Loucy (cell line): Measurements from ENCODE around the gene CRHR1.

ENCODE experiments used
- CTCF ChIP-seq: fragments of 200-600 bp; sonication (generic); conservative IDR thresholded peaks from 2 replicates; pipeline ENCODE4 v1.5.1; 2014; ENCODE audit warnings: mild to moderate bottlenecking, antibody characterized with exemption, low read length
- EZH2phosphoT487 ChIP-seq: fragments of 200-600 bp; IDR thresholded peaks from 2 replicates; pipeline ENCODE4 v1.6.1; 2018; ENCODE audit warnings: antibody characterized with exemption, mild to moderate bottlenecking, moderate library complexity, borderline replicate concordance

- TF ChIP-seq EZH2phosphoT487 (no peak), CTCF (no peak)
These were observed at the start of gene CRHR1 for GRCh38 chr17:45784293-45784740.
